ENCODE data around the gene KIF5C. TPM values are rescaled to one million over a fixed set of nuclear protein-coding genes. Genes with fewer than 3 reads are reported as not detected.

KIF5C gene
- total and polyA plus RNA-seq, 2 of the 13 experiments (the other 11 are each of a cell fraction or from before 2014, with no cell fraction given) = 0.15 to 0.20 TPM

GRCh38 chr2:149068996-149069888 lies 194.2 kb downstream of the KIF5C start:
- no peak overlapping the region for H3K4me3 ChIP-seq (replicated peaks in 1 of 3; ENCODE audit: insufficient read depth in 1 of 3, low read depth in 2 of 3, low read length in 3 of 3)
- FAIRE-seq (no peak), ATAC-seq (no peak)

More at GRCh38 chr2:149068996-149069888, 194.2 kb downstream of the KIF5C start:
- no peaks in the 10 kb centered on the region for H3K79me2 ChIP-seq (ENCODE audit: insufficient read depth, low read length)
- H3K36me3 ChIP-seq (replicated peaks in 1 of 2; ENCODE audit: control insufficient read depth in 1 of 2, insufficient read depth in 2 of 2, low read length in 2 of 2) = no peaks in the 10 kb centered on the region
- CTCF ChIA-PET (ENCODE audit: low intra/inter-chr PET ratio, low total read pairs) = no interaction called here
- H3K4me2 ChIP-seq (ENCODE audit: low read depth, low read length) = no peak overlapping the region
- POLR2A ChIA-PET = no interaction called here
- no peak for DNase-seq (ENCODE audit: low spot score)
- H3K4me1 ChIP-seq (ENCODE audit: insufficient read depth, low read length) = no peaks in the 10 kb centered on the region
- intact Hi-C loops (cut with micrococcal nuclease; ENCODE audit: unreplicated experiment) = no loop called here
- H4K20me1 ChIP-seq (ENCODE audit: insufficient read depth, low read length) = no peaks in the 10 kb centered on the region
- no peak overlapping the region for H3K9ac ChIP-seq (ENCODE audit: insufficient read depth, low read depth, low read length)
- no peaks in the 10 kb centered on the region for H3K9me3 ChIP-seq (ENCODE audit: low read length)
- 44% methylated on average over 5 of the region's 5 CpGs for whole genome bisulfite sequencing (ENCODE audit: low lambda C conversion rate)
- in situ Hi-C loops (cut with HindIII; ENCODE audit: extremely low pct_ligation_motif_present, low pct_unique_long_range_greater_than_20kb) = no loop called here
- no peak overlapping the region for H2AFZ ChIP-seq (ENCODE audit: low read length)
- H3K27me3 ChIP-seq (ENCODE audit: control insufficient read depth in 1 of 2, insufficient read depth in 2 of 2, low read length in 2 of 2) = peaks cover 0 to 9% of the 10 kb centered on the region in 2 experiments; a peak in 2 of 5 replicates
- no TSS peak for BruUV-seq (replicated peaks)
- TF ChIP-seq, protein P1, sequence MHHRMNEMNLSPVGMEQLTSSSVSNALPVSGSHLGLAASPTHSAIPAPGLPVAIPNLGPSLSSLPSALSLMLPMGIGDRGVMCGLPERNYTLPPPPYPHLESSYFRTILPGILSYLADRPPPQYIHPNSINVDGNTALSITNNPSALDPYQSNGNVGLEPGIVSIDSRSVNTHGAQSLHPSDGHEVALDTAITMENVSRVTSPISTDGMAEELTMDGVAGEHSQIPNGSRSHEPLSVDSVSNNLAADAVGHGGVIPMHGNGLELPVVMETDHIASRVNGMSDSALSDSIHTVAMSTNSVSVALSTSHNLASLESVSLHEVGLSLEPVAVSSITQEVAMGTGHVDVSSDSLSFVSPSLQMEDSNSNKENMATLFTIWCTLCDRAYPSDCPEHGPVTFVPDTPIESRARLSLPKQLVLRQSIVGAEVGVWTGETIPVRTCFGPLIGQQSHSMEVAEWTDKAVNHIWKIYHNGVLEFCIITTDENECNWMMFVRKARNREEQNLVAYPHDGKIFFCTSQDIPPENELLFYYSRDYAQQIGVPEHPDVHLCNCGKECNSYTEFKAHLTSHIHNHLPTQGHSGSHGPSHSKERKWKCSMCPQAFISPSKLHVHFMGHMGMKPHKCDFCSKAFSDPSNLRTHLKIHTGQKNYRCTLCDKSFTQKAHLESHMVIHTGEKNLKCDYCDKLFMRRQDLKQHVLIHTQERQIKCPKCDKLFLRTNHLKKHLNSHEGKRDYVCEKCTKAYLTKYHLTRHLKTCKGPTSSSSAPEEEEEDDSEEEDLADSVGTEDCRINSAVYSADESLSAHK (CRISPR knock-in tag; IDR thresholded peaks at IDR 0.05; ENCODE audit: borderline replicate concordance) = no peak
- TF ChIP-seq YEATS4 (CRISPR knock-in tag; IDR thresholded peaks at IDR 0.05; ENCODE audit: borderline replicate concordance) = no peak
- TF ChIP-seq ONECUT2 (CRISPR knock-in tag; IDR thresholded peaks at IDR 0.05) = no peak
- H3K27ac ChIP-seq (ENCODE audit: extremely low read length, insufficient read depth, low read length) = no peak overlapping the region
